Muscle of arm (tissue), 12 donors: ENCODE data around the gene COX5A. TPM values are rescaled to one million over a fixed set of nuclear protein-coding genes. Genes with fewer than 3 reads are reported as not detected.
"Not testable (repeated sequence)": the region's sequence is repeated elsewhere in the genome, so short reads cannot be mapped to it uniquely, and the experiment has no call there.

Experiments
- DNase-seq: peaks from one replicate; pipeline ENCODE4 v3.0.0-alpha.2; 2013
- polyA plus RNA-seq, 12 donors: library from polyadenylated mRNA; unstranded; fragments of 120-200 nt; gene quantifications; one replicate each; pipeline ENCODE4 v1.2.1, GENCODE V29; 2013; ENCODE audit not compliant: insufficient read length in 12 of 12

COX5A gene
- polyA plus RNA-seq, 12 donors: 131 to 285 (median 234) TPM; not detected in 1

GRCh38 chr15:74904190-74904805 lies 33.6 kb downstream of the COX5A start:
- no peak for DNase-seq

GRCh38 chr15:74903676-74904075 lies 34.2 kb downstream of the COX5A start:
- no peak for DNase-seq

GRCh38 chr15:74902295-74903075 lies 35.4 kb downstream of the COX5A start:
- no peak for DNase-seq

- peak; percentile 63 for DNase-seq
Observed at GRCh38 chr15:74901612-74902063, 36.2 kb downstream of the COX5A start.

- DNase-seq: no peak
Observed at GRCh38 chr15:74897300-74897701, 40.6 kb downstream of the COX5A start.

- DNase-seq: no peak
Observed at GRCh38 chr15:74896316-74896715, 41.6 kb downstream of the COX5A start.

GRCh38 chr15:74895830-74896229 lies 42.0 kb downstream of the COX5A start:
- no peak for DNase-seq

- not testable (repeated sequence) for DNase-seq
Observed at GRCh38 chr15:74894383-74894782, 43.5 kb downstream of the COX5A start.

GRCh38 chr15:74893627-74894026 lies 44.2 kb downstream of the COX5A start:
- no peak for DNase-seq

GRCh38 chr15:74892931-74893330 lies 44.9 kb downstream of the COX5A start:
- DNase-seq: no peak

GRCh38 chr15:74892313-74892712 lies 45.6 kb downstream of the COX5A start:
- no peak for DNase-seq

GRCh38 chr15:74891469-74891868 lies 46.4 kb downstream of the COX5A start:
- no peak for DNase-seq

- DNase-seq: no peak
Observed at GRCh38 chr15:74890665-74890960, 47.3 kb downstream of the COX5A start.

GRCh38 chr15:74889883-74890664 lies 47.8 kb downstream of the COX5A start, which contains the start of gene MPI:
Gene MPI, plus strand, starts transcription at chr15:74890042. Its CDS starts 32 bp downstream, at chr15:74890074.
- peak; percentile 89 for DNase-seq

- peak; percentile 58 for DNase-seq
Observed at GRCh38 chr15:74889390-74889882, 48.4 kb downstream of the COX5A start.

GRCh38 chr15:74888716-74889115 lies 49.2 kb downstream of the COX5A start:
- no peak for DNase-seq

- DNase-seq: not testable (repeated sequence)
Observed at GRCh38 chr15:74887537-74888193, 50.2 kb downstream of the COX5A start.

- DNase-seq: no peak
Observed at GRCh38 chr15:74885461-74885860, 52.4 kb downstream of the COX5A start.

GRCh38 chr15:74884428-74885223 lies 53.2 kb downstream of the COX5A start:
- DNase-seq: no peak

- no peak for DNase-seq
Observed at GRCh38 chr15:74882528-74882927, 55.3 kb downstream of the COX5A start.

GRCh38 chr15:74878273-74878672 lies 59.6 kb downstream of the COX5A start:
- DNase-seq: no peak
